HEK293T (cell line): Measurements from ENCODE around the gene TBX5.

Experiments
- CTCF ChIA-PET: fragments of 350-600 bp; formaldehyde crosslinking; extraction: SDS; loops from one replicate; lab custom pipeline; 2021; ENCODE audit warnings: antibody characterized with exemption, inconsistent platforms; lab: Yijun Ruan, JAX
- POLR2A ChIA-PET: fragments of 350-600 bp; formaldehyde crosslinking; extraction: SDS; loops from one replicate; lab custom pipeline; 2020; ENCODE audit warnings: antibody characterized with exemption, inconsistent platforms; lab: Yijun Ruan, JAX
- DNase-seq: peaks from one replicate; pipeline ENCODE4 v3.0.0; 2012; ENCODE audit warnings: mixed read lengths; ENCODE audit errors: extremely low spot score
- ARNT ChIP-seq: fragments of 450-650 bp; IDR thresholded peaks from 2 replicates; pipeline ENCODE4 v1.6.1; 2017; ENCODE audit warnings: mild to moderate bottlenecking
- BHLHE40 ChIP-seq: fragments of 450-650 bp; IDR thresholded peaks from 2 replicates; pipeline ENCODE4 v1.6.1; 2016; ENCODE audit warnings: mild to moderate bottlenecking, moderate library complexity, borderline replicate concordance
- CTBP1 ChIP-seq: fragments of 450-650 bp; IDR thresholded peaks from 2 replicates; pipeline ENCODE4 v1.6.1; 2016; ENCODE audit warnings: borderline replicate concordance
- ELF4 ChIP-seq: fragments of 450-650 bp; IDR thresholded peaks from 2 replicates; pipeline ENCODE4 v1.6.1; 2017; ENCODE audit warnings: antibody characterized with exemption
- FOXA1 ChIP-seq: fragments of 450-650 bp; IDR thresholded peaks from 2 replicates; pipeline ENCODE4 v1.6.1; 2016; ENCODE audit warnings: mild to moderate bottlenecking
- FOXK2 ChIP-seq: fragments of 450-650 bp; IDR thresholded peaks from 2 replicates; pipeline ENCODE4 v1.6.1; 2016; ENCODE audit warnings: mild to moderate bottlenecking
- FOXM1 ChIP-seq: fragments of 450-650 bp; IDR thresholded peaks from 2 replicates; pipeline ENCODE4 v1.6.1; 2017; ENCODE audit warnings: mild to moderate bottlenecking, borderline replicate concordance
- HDGF ChIP-seq: fragments of 450-650 bp; IDR thresholded peaks from 2 replicates; pipeline ENCODE4 v1.6.1; 2017; ENCODE audit warnings: antibody characterized with exemption, borderline replicate concordance
- L3MBTL2 ChIP-seq: fragments of 450-650 bp; conservative IDR thresholded peaks from 2 replicates; pipeline ENCODE4 v1.6.1; 2016; ENCODE audit warnings: mild to moderate bottlenecking
- LEF1 ChIP-seq: fragments of 450-650 bp; IDR thresholded peaks from 2 replicates; pipeline ENCODE4 v1.6.1; 2017; ENCODE audit warnings: mild to moderate bottlenecking, borderline replicate concordance
- NFRKB ChIP-seq: fragments of 450-650 bp; IDR thresholded peaks from 2 replicates; pipeline ENCODE4 v1.6.1; 2016; ENCODE audit warnings: mild to moderate bottlenecking, moderate library complexity
- SP1 ChIP-seq: fragments of 450-650 bp; IDR thresholded peaks from 2 replicates; pipeline ENCODE4 v1.6.1; 2017
- SUZ12 ChIP-seq: fragments of 450-650 bp; IDR thresholded peaks from 2 replicates; pipeline ENCODE4 v1.6.1; 2016; ENCODE audit warnings: mild to moderate bottlenecking
- TARDBP ChIP-seq: fragments of 450-650 bp; IDR thresholded peaks from 2 replicates; pipeline ENCODE4 v1.6.1; 2016
- ZNF384 ChIP-seq: fragments of 450-650 bp; IDR thresholded peaks from 2 replicates; pipeline ENCODE4 v1.6.1; 2016
- TF ChIP-seq, protein P1 (sequence below): fragments of 450-650 bp; IDR thresholded peaks from 2 replicates; pipeline ENCODE4 v1.6.1; 2016

TBX5 gene

DNA sequence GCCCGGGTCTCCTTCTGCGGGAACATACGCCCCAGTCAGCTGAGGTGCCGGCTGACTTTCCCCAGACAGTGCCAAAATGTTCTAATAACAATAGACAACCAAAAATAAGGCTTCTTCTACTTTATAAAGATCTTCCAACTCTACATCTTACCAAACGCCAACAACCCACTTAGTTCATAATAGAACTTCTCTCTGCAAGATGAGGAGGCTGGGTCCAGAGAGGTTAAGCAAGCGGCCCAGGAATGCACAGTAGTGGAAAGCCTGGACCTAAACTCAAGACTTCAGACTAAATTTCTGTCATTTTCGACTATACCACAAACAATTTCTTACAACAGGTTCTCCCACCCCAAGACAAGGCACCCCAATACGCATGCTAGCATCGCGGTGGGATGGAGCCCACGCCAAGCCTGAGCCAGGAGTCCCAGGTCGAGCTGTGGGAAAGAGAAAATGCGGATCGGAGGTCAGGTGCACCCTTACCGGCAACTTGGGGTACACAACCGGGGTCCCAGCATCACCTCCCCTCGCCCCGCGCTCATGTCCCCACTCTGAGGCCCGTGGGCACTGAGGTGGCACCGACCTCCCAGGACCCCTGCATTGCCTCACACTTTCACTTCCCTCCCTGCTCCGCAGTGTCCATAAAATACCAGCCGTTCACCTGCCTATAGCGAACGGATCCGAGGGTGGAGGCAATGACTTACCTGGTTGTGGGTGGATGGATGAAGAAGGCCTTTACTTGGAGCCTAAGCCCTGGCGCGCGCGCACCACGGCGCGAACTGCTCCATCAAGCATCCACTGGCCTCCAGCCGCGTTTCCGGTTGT is 42.1 kb upstream of the TBX5 start:
- POLR2A ChIA-PET = no interaction called here
- CTCF ChIA-PET = no interaction called here
- no peak for DNase-seq

DNA sequence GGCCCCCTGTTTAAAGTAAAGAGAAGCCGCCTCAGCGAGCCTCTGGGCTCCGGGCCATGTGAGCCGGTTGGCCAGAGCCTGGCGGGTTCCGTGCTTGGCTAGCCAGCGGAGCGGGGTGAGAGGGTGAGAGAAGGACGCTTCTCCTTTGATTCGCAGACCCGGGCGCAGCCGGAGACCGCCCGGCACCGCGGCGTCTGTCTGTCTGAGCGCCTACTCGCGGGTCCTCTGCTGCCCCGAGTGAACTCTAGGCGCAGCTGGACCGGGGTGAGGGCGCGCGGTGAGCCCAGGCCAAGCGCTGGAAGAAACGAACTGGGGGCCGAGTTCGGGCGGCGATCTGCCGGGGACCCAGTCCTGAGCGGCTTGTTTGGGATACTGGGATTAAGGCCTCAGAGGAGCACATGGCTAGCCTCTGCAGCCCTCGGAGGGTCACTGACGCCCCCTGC is 41.4 kb upstream of the TBX5 start:
- no peak for TF ChIP-seq FOXK2
- TF ChIP-seq L3MBTL2 = no peak
- TF ChIP-seq ZNF384 = no peak
- TF ChIP-seq LEF1 = no peak
- TF ChIP-seq BHLHE40 = no peak
- no peak for TF ChIP-seq SUZ12
- no peak for TF ChIP-seq HDGF
- TF ChIP-seq NFRKB = no peak
- TF ChIP-seq, protein P1, sequence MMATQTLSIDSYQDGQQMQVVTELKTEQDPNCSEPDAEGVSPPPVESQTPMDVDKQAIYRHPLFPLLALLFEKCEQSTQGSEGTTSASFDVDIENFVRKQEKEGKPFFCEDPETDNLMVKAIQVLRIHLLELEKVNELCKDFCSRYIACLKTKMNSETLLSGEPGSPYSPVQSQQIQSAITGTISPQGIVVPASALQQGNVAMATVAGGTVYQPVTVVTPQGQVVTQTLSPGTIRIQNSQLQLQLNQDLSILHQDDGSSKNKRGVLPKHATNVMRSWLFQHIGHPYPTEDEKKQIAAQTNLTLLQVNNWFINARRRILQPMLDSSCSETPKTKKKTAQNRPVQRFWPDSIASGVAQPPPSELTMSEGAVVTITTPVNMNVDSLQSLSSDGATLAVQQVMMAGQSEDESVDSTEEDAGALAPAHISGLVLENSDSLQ = no peak
- no peak for TF ChIP-seq ELF4
- no peak for TF ChIP-seq ARNT
- no peak for TF ChIP-seq FOXM1
- no peak for TF ChIP-seq FOXA1
- no peak for TF ChIP-seq CTBP1
- TF ChIP-seq TARDBP = no peak
- TF ChIP-seq SP1 = no peak
- DNase-seq = no peak
- POLR2A ChIA-PET = no interaction called here
- CTCF ChIA-PET = no interaction called here

More for the DNA sequence above, 42.1 kb upstream of the TBX5 start:
- TF ChIP-seq FOXM1 (no peak), LEF1 (no peak), ZNF384 (no peak), HDGF (no peak), TARDBP (no peak), NFRKB (no peak), L3MBTL2 (no peak), BHLHE40 (no peak), SP1 (no peak), FOXK2 (no peak), FOXA1 (no peak), CTBP1 (no peak), ELF4 (no peak), ARNT (no peak), SUZ12 (no peak)
- TF ChIP-seq, protein P1 = no peak

DNA sequence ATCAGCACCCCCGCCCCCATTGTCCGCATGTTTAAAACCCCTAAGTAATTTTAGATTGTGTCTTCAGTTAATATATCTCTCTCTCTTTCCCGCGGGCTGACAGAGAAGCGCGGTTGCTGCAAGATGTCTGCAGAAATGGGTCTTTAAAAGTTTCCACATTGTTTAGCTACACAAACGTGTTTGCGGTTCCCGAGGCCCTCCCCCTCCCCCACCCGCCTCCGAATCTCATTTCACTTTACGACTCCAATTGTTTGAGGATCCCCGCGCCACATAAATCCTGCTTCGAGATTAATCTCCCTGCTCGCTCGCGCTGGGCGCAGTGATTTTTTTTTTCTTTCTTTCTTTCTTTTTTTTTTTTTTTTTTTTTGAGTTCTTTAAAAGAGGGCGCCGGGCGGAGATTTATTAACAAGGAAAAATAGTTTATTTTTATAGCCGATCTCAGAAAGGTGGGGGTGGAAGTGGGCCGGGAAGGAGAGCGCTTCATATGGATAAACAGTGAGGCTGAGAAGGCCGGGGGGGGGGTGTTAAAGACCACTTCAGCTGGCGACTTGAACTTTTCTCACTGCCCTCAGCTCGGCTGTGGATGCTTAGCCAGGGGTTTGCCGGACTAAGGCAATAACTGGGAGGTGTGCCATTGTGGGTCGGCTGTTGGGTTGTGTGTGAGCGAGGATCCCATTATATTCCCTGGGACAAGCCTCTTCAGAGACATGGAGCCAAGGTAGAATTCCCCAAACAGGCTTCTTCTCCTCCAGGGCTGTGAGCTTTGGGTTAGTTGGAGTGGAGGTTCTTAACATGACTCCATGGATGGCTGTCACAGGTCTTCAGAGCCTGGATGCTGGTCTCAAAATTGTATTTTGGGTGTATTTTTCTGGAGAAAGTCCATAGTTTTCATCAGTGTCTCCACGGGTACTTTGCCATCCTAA is 39.7 kb upstream of the TBX5 start:
- ChIA-PET CTCF (interaction anchor here (0.7 kb wide), 1 partner anchor 279 kb away, joined by 3 read pairs; no protein-coding TSS in a partner anchor), POLR2A (no interaction called here)
- TF ChIP-seq ELF4 (no peak), SP1 (no peak), SUZ12 (no peak), FOXM1 (no peak), FOXK2 (no peak), NFRKB (no peak)
- no peak for DNase-seq

DNA sequence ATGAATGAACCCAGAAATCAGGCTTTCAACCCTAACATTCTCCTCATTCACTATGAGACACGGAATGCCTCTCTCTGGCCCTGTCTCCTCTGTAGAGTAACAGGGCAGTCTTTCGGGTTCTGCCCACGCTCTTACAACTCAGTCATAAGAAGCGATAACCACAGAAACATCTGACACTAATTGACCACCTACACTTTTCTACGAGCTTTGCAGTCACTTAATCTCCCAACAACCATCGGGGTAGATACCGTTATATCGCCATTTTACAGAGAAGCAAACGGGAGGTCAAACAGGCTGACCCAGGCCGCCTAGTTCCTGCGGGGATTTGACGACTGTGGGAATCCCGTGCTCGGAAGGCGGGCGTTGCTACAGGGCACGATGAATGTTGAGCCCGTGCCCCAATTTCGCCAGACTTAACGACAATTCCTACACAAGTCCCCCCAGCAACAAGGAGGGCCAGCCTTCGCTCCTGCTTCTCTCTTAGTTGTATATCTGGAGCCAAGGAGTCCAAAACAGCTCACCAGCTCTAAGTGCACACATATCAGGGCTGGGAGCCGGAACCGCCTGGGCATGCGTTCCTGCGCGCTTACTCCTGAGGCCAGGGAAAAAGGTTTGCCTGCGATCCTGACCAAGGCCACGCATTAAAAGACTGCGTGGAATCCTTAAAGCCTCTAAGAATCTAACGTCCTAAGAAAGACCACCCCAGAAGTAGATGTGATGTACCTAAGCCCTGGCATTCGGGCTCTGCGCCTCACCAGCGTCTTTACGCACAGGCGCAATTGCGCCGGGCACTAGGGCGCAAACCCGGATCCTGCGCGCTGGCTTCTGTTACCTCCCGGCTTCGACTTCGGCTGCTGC is 38.7 kb upstream of the TBX5 start:
- ChIA-PET CTCF (no interaction called here), POLR2A (no interaction called here)
- no peak for TF ChIP-seq ELF4
- no peak for DNase-seq

DNA sequence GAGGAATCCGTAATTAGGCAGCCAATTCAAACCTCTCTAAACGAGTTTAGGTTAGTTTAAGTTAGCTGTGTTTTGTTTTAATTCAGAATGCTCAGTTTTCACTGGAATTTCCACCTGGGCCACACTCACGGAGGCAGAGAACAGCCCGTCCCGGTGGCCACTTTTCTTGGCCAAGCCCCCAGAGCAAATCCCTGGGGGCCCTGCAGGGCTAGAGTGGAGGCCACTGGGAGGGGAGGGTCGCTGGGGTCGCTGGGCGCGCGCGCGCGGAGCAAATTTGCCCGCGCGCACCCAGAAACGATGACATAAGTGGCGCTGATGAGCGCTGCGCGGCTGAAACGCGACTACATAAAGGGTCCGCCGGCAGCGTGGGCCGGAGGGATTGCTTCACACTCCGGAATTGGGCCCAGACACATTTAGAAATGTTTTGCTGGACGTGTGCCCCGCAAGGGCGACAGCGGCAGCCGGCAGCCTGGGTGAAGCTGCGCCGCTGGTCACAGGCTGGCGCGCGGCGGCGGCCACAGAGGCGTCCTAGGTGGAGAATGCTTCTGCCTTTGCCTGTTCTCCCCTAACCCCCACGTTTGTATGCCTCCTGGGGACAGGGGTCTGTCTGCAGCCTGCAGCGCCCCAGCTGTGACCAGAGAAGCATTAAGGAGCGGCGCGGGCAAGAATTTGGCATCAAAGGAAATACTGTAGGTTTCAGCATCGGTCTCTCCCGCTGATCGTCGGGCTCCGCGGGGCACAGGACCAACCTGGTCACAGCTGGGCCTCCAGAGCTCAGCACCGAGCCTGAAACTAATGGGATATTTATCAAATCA is 37.9 kb upstream of the TBX5 start:
- CTCF ChIA-PET = no interaction called here
- DNase-seq = no peak

More for the DNA sequence above, 37.9 kb upstream of the TBX5 start:
- TF ChIP-seq ELF4 (no peak), ZNF384 (no peak), TARDBP (no peak), BHLHE40 (no peak), CTBP1 (no peak), FOXM1 (no peak), LEF1 (no peak), SP1 (no peak), FOXK2 (no peak), SUZ12 (no peak), FOXA1 (no peak), HDGF (no peak)
- TF ChIP-seq, protein P1 = no peak
- POLR2A ChIA-PET = no interaction called here
